LHCN-M2 (cell line): ENCODE measurements around the gene ZKSCAN3. TPM values are rescaled to one million over a fixed set of nuclear protein-coding genes. Genes with fewer than 3 reads are reported as not detected.
A peak's percentile ranks its signal among the peaks of the same experiment; 100 is the strongest.
"Not testable (repeated sequence)": the region's sequence is repeated elsewhere in the genome, so short reads cannot be mapped to it uniquely, and the experiment has no call there.

ENCODE experiments used
- DNase-seq: peaks from one replicate; pipeline ENCODE4 v3.0.0-alpha.2; 2012; ENCODE audit warnings: low read depth
- polyA plus RNA-seq: library from polyadenylated mRNA; unstranded; fragments of >200 nt; gene quantifications from one replicate; pipeline ENCODE4 v1.2.1, GENCODE V29; 2012; ENCODE audit warnings: missing spikeins
- total RNA-seq: library from RNA; depleted of rRNA; stranded (reverse); fragments of >200 nt; gene quantifications from 2 replicates; pipeline ENCODE4 v1.2.3, GENCODE V29; 2014; rRNA removed

The ZKSCAN3 gene
- total RNA-seq: 4.1 and 4.9 TPM in 2 replicates
- 2.6 TPM for polyA plus RNA-seq

GRCh38 chr6:28349892-28350737, at the start of gene ZKSCAN3:
ZKSCAN3 (plus strand) TSS chr6:28349947; CDS start chr6:28359587, 9,640 bp downstream.
- DNase-seq: peak; percentile 75

DNA sequence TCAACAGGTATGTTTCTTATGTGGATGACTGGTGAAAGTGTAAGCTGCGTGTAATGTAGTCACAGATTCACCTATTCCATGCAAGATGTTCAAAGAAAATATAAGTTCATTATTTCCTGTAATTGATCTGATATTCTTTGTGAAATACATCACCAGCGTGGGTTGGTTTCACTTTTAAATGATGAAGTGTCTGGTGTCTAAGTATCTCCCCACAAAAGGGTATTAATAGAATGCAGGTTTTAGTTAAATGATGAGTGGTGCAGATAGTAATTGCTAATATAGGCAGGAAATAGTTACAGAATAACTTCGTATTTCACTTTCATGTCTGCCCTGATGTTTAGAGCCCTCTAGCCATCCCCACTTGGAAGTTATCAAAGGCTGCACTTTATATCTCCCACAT, 46.2 kb upstream of the ZKSCAN3 start:
- DNase-seq: no peak

DNA sequence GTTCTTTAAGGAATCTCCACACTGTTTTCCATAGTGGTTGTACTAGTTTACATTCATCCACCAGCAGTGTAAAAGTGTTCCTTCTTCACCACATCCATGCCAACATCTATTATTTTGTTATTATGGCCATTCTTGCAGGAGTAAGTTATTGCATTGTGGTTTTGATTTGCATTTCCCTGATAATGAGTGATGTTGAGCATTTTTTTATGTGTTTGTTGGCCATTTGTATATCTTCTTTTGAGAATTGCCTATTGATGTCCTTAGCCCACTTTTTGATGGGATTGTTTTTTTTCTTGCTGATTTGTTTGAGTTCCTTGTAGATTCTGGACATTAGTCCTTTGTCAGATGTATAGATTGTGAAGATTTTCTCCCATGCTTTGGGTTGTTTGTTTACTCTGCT, 43.4 kb upstream of the ZKSCAN3 start:
- not testable (repeated sequence) for DNase-seq

DNA sequence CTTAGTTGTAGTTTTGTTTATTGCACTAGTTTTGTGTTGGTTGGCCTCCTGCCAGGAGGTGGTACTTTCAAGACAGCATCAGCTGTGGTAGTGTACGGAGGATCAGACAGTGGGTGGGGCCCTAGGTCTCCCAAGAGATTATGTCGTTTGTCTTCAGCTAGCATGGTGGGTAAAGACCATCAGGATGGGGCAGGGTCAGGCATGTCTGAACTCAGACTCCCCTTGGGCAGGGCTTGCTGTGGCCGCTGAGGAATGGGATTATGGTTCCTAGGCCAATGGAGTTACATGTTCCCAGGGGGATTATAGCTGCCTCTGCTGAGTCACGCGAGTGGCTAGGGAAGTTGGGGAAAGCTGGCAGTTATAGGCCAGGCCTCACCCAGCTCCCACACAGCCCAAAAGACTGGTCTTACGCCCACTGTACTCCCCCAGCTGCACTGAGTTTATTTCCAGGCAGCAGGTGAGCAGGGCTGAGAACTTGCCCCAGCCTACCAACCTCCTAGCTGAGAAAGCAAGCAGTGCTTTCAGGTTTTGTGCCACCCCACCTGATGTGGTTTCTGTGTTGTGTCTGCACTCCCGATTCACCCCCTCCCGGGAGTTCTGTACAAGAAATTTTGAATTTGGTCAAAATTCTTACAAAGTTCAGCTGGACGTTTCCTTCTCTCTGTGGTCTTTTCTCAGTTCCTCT, 38.5 kb upstream of the ZKSCAN3 start:
- peak; percentile 27 for DNase-seq

GRCh38 chr6:28312939-28313338, 36.8 kb upstream of the ZKSCAN3 start:
- no peak for DNase-seq

DNA sequence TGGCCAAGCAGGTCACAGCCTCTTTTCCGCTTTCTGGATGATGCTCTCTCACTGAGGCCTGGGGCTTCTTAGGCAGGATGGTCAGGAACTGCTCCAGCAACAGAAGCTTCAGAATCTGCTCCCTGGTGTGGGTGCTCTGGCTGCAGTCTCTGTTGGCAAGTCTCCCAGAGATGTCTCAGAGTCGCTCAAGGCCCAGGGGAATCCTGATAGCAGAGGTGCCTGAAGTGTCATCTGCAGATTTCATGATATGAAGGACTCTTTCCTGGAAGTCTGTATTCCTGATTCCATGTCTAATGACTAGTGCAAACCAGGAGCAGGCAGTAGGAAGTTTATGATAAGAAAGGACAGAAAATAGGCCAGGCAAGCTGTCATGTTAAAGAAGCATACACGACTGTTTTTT, 34.1 kb upstream of the ZKSCAN3 start:
- DNase-seq: no peak

- DNase-seq: peak; percentile 58
Observed at GRCh38 chr6:28317866-28318265, 31.9 kb upstream of the ZKSCAN3 start.

DNA sequence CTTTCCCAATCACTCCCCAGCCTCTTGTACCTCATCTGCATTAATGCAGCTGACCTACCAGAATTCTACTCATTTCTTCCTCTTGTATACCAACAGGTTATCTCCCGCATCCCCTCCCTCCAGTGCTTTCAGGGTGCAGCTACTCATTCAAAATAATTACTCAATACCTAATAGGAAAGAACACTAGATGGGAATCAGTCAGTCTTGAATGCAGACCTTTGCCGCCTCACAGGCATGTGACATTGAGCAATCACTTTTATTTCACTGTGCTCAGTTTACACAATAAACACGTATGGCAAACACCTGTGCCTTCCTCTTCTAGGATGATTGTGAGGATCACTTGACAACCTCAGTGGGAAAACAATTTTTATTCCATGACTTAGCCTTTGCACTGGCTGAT, 27.1 kb upstream of the ZKSCAN3 start:
- no peak for DNase-seq

DNA sequence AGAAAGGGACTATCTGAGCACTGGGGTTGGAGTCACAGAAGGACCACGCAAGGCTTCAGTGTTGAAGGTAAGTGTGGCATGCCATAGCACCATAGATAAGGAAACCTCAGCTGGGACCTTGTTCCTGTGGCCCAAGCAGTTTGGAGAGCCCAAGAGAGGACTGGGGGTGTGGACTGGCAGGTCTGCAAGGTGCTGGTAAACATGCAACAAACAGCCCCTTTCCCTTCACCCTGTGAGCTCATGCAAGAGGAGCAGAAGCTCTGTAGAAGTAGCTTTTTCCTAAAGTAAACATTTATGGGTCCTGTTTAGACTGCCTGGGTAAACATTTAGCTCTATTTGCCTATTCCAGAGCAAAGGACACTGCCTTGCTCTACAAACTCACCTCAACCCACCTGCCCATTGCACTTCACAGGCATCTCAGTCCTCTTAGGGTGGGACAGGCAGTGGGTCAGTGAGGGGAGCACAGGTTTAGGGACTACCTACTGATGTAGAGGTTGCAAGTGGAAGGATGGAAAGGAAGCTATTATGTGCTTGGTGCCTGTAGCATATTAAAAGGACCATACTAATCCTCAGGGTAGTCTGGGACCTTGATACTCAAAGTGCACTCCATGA, 25.8 kb upstream of the ZKSCAN3 start:
- no peak for DNase-seq

GRCh38 chr6:28326371-28326948, 23.3 kb upstream of the ZKSCAN3 start:
- DNase-seq: no peak

DNA sequence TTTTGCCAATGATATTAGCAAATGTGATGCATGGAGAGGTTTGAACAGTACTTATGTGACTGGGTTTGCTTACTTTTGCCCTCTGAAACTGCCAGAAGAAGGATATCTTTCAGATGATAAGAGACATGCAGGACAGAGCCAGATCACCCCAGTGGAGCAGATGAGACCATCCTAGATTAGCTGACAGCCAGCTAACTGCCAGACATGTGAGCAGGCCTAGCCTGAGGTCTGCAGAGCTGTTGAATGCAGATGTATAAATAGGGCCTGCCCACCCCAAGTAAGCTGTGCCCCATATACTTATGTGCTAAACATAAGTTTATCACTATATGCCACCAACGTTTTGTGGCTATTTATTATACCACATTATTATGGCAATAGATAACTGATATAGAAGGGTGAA, 19.7 kb upstream of the ZKSCAN3 start:
- no peak for DNase-seq

DNA sequence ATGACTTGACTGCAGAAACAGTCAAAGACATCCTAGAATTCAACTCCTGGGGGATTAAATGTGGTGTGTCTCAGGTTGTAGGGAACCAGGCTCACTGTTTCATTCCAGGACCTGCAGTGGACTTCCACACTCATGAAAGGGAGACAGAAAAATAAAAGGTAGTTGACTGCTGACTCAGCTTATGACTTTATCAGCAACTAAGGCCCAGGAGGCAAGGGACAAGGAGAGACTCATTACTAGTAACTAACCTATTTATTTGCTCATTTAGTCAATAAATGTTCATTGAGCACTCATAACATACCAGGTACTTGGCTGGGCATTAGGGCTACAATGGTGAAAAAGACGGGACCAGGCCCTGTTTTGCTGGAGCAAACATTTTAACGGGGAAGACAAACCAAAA, 16.7 kb upstream of the ZKSCAN3 start:
- DNase-seq: no peak

- DNase-seq: no peak
Observed at GRCh38 chr6:28333599-28334018, 16.1 kb upstream of the ZKSCAN3 start.

DNA sequence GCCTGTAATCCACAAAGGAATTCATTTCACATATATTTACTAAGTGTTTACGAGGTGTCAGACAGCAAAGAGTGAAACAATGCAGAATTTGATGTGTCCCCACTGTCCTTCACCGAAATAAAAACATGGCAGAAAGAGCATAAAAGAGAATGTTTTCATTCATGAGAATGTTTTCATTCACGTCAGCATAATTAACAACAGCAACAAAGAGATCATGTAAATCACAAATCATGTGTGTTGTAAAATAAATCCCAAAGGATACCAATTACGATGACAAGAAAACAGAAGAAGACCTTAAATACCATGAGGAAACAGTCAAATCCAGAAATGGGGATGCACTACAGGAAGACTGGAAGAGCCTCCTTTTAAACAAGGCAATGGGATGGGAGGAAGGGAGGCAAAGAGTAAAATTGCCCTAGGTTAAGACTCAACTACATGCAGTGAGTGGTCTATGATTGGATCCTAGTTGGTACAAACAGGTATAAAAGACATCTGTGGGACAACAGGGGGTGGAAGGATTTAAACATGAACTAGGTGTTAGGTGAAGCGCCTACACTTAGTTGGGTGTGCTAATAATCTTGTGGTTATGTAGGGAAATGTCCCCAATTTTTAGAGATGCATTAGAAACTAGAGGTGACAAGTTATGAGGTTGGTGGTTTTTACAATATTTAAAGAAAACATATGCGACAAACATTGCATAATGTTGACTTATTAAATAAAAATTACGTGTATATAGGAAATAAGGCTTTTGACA, 15.3 kb upstream of the ZKSCAN3 start:
- DNase-seq: no peak

DNA sequence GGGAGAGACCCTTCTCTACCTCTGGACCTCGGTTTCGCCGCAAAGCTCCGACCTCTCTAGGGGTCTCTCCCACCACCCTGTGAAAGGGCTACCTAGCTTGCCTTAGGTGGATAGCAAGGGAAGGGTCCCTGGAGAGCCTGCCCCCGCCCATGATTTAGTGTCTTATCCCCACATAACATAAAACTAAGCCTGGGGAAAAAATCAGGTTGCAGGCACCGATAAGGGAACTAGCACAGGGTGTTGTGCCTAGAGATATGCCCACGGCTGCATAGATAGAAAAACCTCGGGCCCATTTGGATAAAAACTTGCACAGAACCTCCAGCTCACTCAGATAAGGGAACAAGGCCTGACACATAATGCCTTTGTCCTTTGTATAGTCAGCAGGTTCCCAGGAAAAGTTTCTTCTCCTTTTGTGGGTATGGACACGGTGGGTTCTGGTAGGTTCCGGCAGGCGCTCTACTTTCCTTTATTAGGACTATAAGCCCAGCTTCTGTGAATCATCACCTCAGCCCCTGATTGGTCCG, 14.6 kb upstream of the ZKSCAN3 start:
- DNase-seq: no peak

DNA sequence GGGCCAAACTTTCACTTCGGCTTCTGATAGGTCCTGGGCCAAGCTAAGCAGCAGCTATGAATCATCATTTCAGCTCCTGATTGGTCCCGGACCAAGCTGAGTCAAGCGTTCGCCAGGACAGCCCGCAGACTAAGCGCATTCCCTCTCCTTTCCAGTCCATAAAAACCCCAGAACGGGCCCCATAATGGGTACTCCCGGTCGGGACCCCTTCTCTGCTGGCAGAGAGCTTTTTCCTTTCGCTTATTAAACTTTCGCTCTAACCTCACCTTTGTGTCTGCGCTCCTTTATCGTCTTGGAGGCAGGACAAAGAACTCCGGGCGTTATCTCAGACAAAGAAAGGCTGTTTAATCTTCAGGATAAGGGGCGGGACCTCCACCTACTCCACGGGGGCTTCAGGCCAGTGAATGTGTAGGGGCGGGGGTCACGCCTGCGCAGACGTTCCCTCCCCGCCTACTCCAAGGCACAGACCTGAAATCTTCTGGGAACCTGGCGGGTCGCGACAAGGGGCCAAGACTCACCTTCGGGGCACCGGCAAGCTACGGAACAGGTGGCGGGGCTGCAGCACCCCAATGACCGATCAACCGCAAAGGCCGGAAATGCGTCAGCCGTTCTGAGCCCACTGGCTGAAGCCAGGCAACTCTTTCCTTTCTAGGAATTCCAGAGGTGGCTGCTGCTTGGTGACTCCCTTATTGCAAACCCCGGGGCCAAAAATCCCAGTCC, 14.0 kb upstream of the ZKSCAN3 start, which contains the start of gene ZSCAN31:
Gene ZSCAN31 (minus strand): TSS at position 585 of the 720 bp plus-strand sequence. CDS start 6,465 bp downstream, outside the sequence.
- DNase-seq: peak; percentile 98

DNA sequence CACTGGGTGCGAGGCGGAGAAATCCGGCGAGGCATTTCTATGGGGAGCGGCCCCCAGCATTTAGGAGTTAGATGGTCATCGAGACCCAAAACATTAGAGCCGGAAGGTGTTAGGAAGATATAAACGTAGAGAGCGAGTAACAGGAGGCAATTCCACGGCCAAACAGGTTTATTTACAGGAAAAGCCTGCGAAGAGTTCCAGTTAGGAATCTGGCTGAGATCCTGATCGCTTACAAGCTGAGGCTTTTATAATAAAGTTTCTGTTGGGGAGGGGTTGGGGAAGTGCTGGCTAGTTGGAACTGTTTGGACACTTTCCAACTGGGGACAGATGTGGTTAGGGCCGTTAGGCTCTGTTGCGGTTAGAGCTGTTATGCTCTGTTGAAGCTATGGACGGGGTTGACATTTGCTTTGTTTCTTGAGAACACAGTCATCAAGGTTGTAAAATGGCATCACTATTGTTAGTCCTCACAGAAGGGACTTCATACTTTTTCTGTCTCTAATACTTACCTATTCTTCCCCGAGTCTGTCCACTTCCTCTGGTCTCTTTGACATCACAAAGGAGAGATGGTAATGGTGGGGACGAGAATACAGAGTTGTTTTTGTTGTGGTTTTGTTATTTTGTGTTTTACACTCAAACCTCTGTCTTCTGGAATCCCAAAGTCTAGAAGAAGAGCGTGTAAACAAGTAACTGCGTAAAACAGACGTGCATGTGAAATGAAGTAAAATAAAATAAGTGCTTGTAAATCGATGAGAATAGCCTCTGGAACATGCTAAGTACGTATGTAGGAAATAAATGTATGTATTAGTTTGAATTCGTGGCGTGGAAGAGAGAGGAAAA, 13.2 kb upstream of the ZKSCAN3 start:
- DNase-seq: peak; percentile 51

DNA sequence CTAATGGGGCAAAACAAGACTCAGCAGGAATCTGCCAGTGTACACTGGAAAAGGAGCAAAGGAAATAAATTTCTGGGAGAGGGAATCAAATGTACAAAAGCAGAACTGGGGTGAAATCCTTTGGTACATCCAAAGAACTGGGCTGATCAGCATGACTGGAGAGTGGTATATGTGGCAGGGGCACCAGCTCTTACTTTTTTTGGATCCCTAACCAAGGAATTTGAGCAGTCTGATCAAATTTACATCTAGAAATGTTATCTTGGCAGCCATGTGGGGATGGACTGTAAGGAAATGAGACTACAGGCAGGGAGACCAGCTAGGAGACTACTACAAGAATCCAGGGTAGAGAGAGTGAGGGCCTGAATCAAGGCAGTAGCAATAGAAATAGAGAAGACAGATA, 12.6 kb upstream of the ZKSCAN3 start:
- no peak for DNase-seq
